Forelimb muscle (tissue), 1 donor: ENCODE results near the gene USP32. TPM values are rescaled to one million over a fixed set of nuclear protein-coding genes. Genes with fewer than 3 reads are reported as not detected.

Source experiments
- DNase-seq: peaks from one replicate; pipeline ENCODE4 v3.0.0-alpha.2; 2013; ENCODE audit warnings: low read depth
- polyA plus RNA-seq: library from polyadenylated mRNA; unstranded; fragments of 120-200 nt; gene quantifications from one replicate; pipeline ENCODE4 v1.2.1, GENCODE V29; 2013; ENCODE audit not compliant: insufficient read length

Gene USP32
- polyA plus RNA-seq, 1 donor: 22.7 TPM

GRCh38 chr17:60134396-60135150 is 257.4 kb downstream of the USP32 start:
- no peak for DNase-seq

GRCh38 chr17:60130466-60130865 is 261.5 kb downstream of the USP32 start:
- no peak for DNase-seq

- DNase-seq: no peak
Measured at GRCh38 chr17:60129164-60129563, 262.8 kb downstream of the USP32 start.

Other genes starting within 250 kb of the USP32 start
- 7.1 TPM for gene CA4, start 242.2 kb downstream of the USP32 start, polyA plus RNA-seq
- not detected for gene CHCT1, start 30.4 kb upstream of the USP32 start, polyA plus RNA-seq
- gene APPBP2, start 134.1 kb upstream of the USP32 start, polyA plus RNA-seq: 31.3 TPM
- gene PPM1D, start 208.1 kb upstream of the USP32 start, polyA plus RNA-seq: 8.9 TPM